ENCODE results near the gene PARP14.

GRCh38 chr3:122714273-122714672 is 33.6 kb downstream of the PARP14 start:
- TF ChIP-seq POLR2A (IDR thresholded peaks at IDR 0.05) (no peak), CTCF (IDR thresholded peaks at IDR 0.05) (no peak)

Measured in Peyer's patch (tissue), 4 donors.